GM23248 (cell line): ENCODE data around the gene DPEP2NB.

Experiments used
- EZH2 ChIP-seq: fragments of 200-600 bp; sonication (generic); IDR thresholded peaks from 2 replicates; pipeline ENCODE4 v1.6.1; 2018; ENCODE audit warnings: antibody characterized with exemption, mild to moderate bottlenecking; ENCODE audit not compliant: insufficient read depth, poor library complexity, severe bottlenecking
- EZH2phosphoT487 ChIP-seq: fragments of 200-600 bp; sonication (generic); IDR thresholded peaks from 2 replicates; pipeline ENCODE4 v1.6.1; 2018; ENCODE audit warnings: antibody characterized with exemption, moderate library complexity, mild to moderate bottlenecking, low read depth; ENCODE audit not compliant: insufficient read depth

DNA sequence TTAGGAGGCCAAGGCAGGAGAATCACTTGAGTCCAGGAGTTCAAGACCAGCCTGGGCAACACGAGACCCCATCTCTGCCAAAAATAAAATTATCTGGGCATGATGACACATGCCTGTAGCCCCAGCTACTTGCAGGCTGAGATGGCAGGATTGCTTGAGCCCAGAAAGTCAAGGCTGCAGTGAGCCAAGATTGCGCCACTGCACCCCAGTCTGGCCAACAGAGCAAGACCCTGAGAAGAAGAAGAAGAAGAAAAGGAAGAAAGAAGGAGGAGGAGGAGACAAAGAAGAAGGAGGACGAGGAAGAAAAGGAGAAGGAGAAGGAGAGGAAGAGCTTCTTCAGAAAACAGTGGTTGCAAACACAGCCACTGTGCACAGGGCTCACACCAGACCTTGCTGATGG is 27.0 kb downstream of the DPEP2NB start:
- TF ChIP-seq EZH2phosphoT487 = no peak
- no peak for TF ChIP-seq EZH2
